CD4-positive, CD25-positive, alpha-beta regulatory T cell (primary cell): ENCODE results near the gene SLC27A3. TPM values are rescaled to one million over a fixed set of nuclear protein-coding genes. Genes with fewer than 3 reads are reported as not detected.

Experiments
- ATAC-seq, 2 donors: fragments of 150-1000 bp; cut with Tn5 transposase; one replicate each; pipeline ENCODE4 v1.10.0; 2021; ENCODE audit warnings: low read depth in 2 of 2, moderate number of reproducible peaks in 2 of 2, moderate library complexity in 1 of 2
- DNase-seq, 3 donors: peaks; one replicate each; pipeline versions ENCODE4 v3.0.0 to v3.0.0-alpha.2; 2012 to 2022; ENCODE audit warnings: mixed read lengths in 1 of 3
- H3K27ac ChIP-seq: one replicate; pipeline ENCODE4 v1.7.0; 2013; ENCODE audit warnings: mild to moderate bottlenecking, low read length; ENCODE audit not compliant: insufficient read depth, poor library complexity, severe bottlenecking
- H3K27me3 ChIP-seq: one replicate; pipeline ENCODE4 v1.7.0; 2013; ENCODE audit warnings: low read length; ENCODE audit not compliant: control insufficient read depth, insufficient read depth
- H3K36me3 ChIP-seq: one replicate; pipeline ENCODE4 v1.7.0; 2013; ENCODE audit warnings: mild to moderate bottlenecking, low read length, moderate library complexity; ENCODE audit not compliant: control insufficient read depth, insufficient read depth
- H3K4me1 ChIP-seq: 2 replicates; pipeline ENCODE4 v1.7.0; 2013; ENCODE audit warnings: mild to moderate bottlenecking, low read length; ENCODE audit not compliant: insufficient read depth, control insufficient read depth, poor library complexity, severe bottlenecking
- H3K4me3 ChIP-seq: one replicate; pipeline ENCODE4 v1.7.0; 2013; ENCODE audit warnings: low read depth, mild to moderate bottlenecking, low read length, moderate library complexity
- H3K9me3 ChIP-seq, 2 experiments: 1 replicate in 1 of 2; 2 replicates in 1 of 2; pipeline ENCODE4 v1.7.0; 2013; ENCODE audit warnings: low read length in 2 of 2, mild to moderate bottlenecking in 1 of 2, moderate library complexity in 1 of 2; ENCODE audit not compliant: control insufficient read depth in 2 of 2
- H3K27ac Mint-ChIP-seq, 3 donors: one replicate each; pipeline ENCODE4 v1.8.0; 2020 to 2022; ENCODE audit warnings: mild to moderate bottlenecking in 3 of 3, mixed read lengths in 3 of 3, moderate library complexity in 2 of 3
- H3K27me3 Mint-ChIP-seq: one replicate; pipeline ENCODE4 v1.8.0; 2022; ENCODE audit warnings: mild to moderate bottlenecking, mixed read lengths
- H3K36me3 Mint-ChIP-seq: one replicate; pipeline ENCODE4 v1.8.0; 2020; ENCODE audit warnings: mixed read lengths
- H3K4me1 Mint-ChIP-seq, 4 donors: one replicate each; pipeline ENCODE4 v1.8.0; 2020 to 2022; ENCODE audit warnings: mixed read lengths in 4 of 4, mild to moderate bottlenecking in 1 of 4
- H3K4me3 Mint-ChIP-seq, 4 donors: one replicate each; pipeline ENCODE4 v1.8.0; 2020 to 2022; ENCODE audit warnings: mild to moderate bottlenecking in 4 of 4, mixed read lengths in 4 of 4, moderate library complexity in 3 of 4
- H3K9me3 Mint-ChIP-seq, 7 donors: one replicate each; pipeline ENCODE4 v1.8.0; 2020 to 2022; ENCODE audit warnings: mixed read lengths in 7 of 7, mild to moderate bottlenecking in 3 of 7, moderate library complexity in 2 of 7
- polyA plus RNA-seq, 4 donors: library from polyadenylated mRNA; unstranded; fragments of 300-500 nt; fragmentation: Illumina TruSeq; gene quantifications; one replicate each; pipeline ENCODE4 v1.2.3, GENCODE V29; 2021
- total RNA-seq: library from RNA; stranded (reverse); gene quantifications from one replicate; pipeline ENCODE4 v1.2.3, GENCODE V29; 2022

The SLC27A3 gene
- total and polyA plus RNA-seq, 5 donors from 2014 or later = 5.4 to 8.3 (median 6.2) TPM

- no peaks in the 10 kb centered on the region for H3K36me3 ChIP-seq
- Mint-ChIP-seq H3K9me3 (peaks cover 0 to 1% (median 0%) of the 10 kb centered on the region in 7 donors), H3K4me3 (no peak overlapping the region), H3K27ac (peak overlapping the region in 2 of 3 donors; percentile 25 to 44), H3K36me3 (peaks cover 7% of the 10 kb centered on the region), H3K4me1 (peaks cover 0 to 14% (median 5%) of the 10 kb centered on the region in 4 donors), H3K27me3 (no peaks in the 10 kb centered on the region)
- DNase-seq (no peak), ATAC-seq (no peak)
- H3K9me3 ChIP-seq = no peaks in the 10 kb centered on the region
- no peaks in the 10 kb centered on the region for H3K4me1 ChIP-seq
- H3K4me3 ChIP-seq = no peak overlapping the region
- no peaks in the 10 kb centered on the region for H3K27me3 ChIP-seq
- H3K27ac ChIP-seq = no peak overlapping the region
These were observed 24.6 kb downstream of the SLC27A3 start for GRCh38 chr1:153799566-153800465.

DNA sequence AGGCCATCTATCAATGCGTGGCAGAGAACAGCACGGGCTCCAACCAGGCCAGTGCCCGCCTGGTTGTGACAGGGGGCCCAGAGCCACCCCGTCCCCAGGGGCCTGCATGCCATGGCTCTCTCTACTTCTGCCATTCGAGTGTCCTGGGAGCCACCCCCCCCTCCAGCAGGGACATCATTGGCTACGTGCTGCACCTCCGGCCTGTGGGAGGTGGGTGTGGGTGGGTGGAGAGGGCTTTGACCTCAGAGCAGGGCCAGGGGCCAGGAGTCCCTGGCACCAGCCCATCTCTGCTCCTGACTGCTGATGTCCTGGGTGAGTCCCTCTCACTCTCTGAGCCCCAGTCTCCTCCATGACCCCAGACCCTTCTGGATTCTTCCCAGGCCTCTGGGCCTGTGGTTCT, 25.3 kb downstream of the SLC27A3 start:
- Mint-ChIP-seq H3K4me3 (no peak overlapping the region), H3K27ac (peak overlapping the region in 2 of 3 donors; percentile 71 to 83), H3K9me3 (peaks cover 0 to 1% (median 0%) of the 10 kb centered on the region in 7 donors), H3K27me3 (no peaks in the 10 kb centered on the region), H3K36me3 (peaks cover 7% of the 10 kb centered on the region), H3K4me1 (peaks cover 2 to 19% (median 8%) of the 10 kb centered on the region in 4 donors)
- DNase-seq (no peak), ATAC-seq (no peak)
- H3K36me3 ChIP-seq = no peaks in the 10 kb centered on the region
- no peak overlapping the region for H3K4me3 ChIP-seq
- H3K4me1 ChIP-seq = no peaks in the 10 kb centered on the region
- H3K27ac ChIP-seq = no peak overlapping the region
- no peaks in the 10 kb centered on the region for H3K27me3 ChIP-seq
- H3K9me3 ChIP-seq = no peaks in the 10 kb centered on the region

DNA sequence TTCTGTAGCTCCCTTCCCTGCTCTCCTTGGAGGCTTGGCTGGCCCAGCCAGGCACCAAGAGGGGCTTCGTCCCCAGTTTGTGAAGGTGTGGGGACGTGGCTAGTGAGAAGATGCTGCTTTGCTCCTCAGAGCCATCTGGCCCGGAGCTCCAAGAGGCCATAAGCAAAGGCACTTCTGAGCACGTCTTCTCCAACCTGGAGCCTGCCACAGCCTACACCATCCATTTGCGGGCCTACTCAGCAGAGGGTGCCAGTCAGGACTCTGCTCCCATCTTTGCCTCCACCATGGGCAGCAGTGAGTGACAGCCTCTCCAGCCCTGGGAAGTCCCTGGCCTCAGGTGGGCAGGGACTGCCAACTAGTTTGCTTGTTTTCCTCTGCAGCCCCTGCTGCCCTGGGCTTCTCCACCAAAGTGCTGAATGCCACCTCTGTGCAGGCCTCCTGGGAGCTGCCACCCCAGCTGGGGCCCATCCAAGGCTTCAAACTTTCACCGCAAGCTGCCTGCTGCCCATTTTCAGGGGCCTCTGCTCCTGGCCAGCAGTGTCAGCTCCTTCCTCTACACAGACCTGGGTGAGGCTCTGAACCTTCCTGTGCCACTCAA, 25.9 kb downstream of the SLC27A3 start:
- H3K4me1 ChIP-seq = no peaks in the 10 kb centered on the region
- peaks cover 4 to 23% (median 10%) of the 10 kb centered on the region in 4 donors for H3K4me1 Mint-ChIP-seq

DNA sequence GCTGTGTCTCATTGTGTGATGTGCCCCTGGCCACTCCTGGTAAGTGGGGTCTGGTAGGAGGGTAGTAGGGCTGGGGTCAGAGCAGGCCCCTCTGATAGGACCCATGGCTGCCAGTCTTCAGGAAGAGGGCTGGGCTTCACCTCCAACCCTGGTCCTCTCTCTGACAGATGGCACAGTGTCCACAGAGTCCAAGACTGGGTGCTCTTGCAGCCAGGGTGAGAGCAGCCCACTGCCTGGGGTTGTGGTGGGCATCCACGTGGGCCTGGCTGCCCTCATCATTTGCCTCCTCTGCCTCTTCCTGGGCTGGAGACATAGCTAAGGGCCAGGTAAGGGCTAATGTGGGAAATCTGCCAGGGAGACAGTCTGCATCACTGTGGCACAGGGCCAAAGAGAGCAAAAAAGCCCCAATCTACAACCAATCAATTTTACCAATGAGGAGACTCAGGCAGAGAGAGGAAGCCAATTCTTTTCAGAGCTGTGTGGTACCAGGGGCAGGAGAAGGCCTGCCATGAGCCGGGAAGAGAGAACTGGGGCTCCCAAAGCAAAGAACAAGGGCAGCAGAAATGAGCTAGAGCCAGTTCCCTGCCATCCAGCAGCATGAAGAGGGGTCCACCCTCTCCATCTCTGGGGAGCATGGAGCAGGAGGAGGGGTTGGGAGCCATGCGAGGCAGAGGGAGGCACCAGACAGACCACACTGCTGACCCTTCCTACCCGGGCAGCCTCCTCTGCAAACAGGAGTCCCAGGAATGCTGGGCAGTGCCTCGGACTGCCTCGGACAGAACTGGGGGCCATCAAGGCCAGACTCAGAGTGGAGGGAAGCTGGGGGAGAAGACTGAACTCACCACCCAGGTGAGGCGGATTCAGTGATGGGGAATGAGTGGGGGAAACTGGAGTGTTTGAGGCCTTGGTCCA, 26.8 kb downstream of the SLC27A3 start:
- Histone ChIP-seq H3K4me3 (no peak overlapping the region), H3K27me3 (no peaks in the 10 kb centered on the region), H3K9me3 (no peaks in the 10 kb centered on the region), H3K27ac (no peak overlapping the region), H3K36me3 (peaks cover 3% of the 10 kb centered on the region), H3K4me1 (no peaks in the 10 kb centered on the region)
- ATAC-seq = no peak
- Mint-ChIP-seq H3K27me3 (no peaks in the 10 kb centered on the region), H3K4me3 (no peak overlapping the region), H3K4me1 (peaks cover 3 to 25% (median 9%) of the 10 kb centered on the region in 4 donors), H3K27ac (peak overlapping the region; percentile 43 to 73 (median 71)), H3K36me3 (peaks cover 11% of the 10 kb centered on the region), H3K9me3 (peaks cover 0 to 1% (median 0%) of the 10 kb centered on the region in 7 donors)
- DNase-seq = no peak

More for the DNA sequence above, 25.9 kb downstream of the SLC27A3 start:
- H3K9me3 Mint-ChIP-seq = peaks cover 0 to 1% (median 0%) of the 10 kb centered on the region in 7 donors
- no peaks in the 10 kb centered on the region for H3K36me3 ChIP-seq
- H3K4me3 ChIP-seq = no peak overlapping the region
- no peak overlapping the region for H3K27ac ChIP-seq
- DNase-seq (no peak), ATAC-seq (no peak)
- H3K4me3 Mint-ChIP-seq = no peak overlapping the region
- no peaks in the 10 kb centered on the region for H3K27me3 Mint-ChIP-seq
- H3K9me3 ChIP-seq = no peaks in the 10 kb centered on the region
- H3K27me3 ChIP-seq = no peaks in the 10 kb centered on the region
- peak overlapping the region in 2 of 3 donors; percentile 71 to 83 for H3K27ac Mint-ChIP-seq
- H3K36me3 Mint-ChIP-seq = peaks cover 7% of the 10 kb centered on the region

GRCh38 chr1:153803470-153804056, 28.4 kb downstream of the SLC27A3 start:
- Mint-ChIP-seq H3K27ac (peak overlapping the region in 1 of 3 donors; percentile 55), H3K9me3 (peaks cover 0 to 1% (median 0%) of the 10 kb centered on the region in 7 donors), H3K4me1 (peaks cover 0 to 23% (median 8%) of the 10 kb centered on the region in 4 donors), H3K4me3 (no peak overlapping the region), H3K27me3 (no peaks in the 10 kb centered on the region), H3K36me3 (peaks cover 17% of the 10 kb centered on the region)
- Histone ChIP-seq H3K4me1 (no peaks in the 10 kb centered on the region), H3K9me3 (no peaks in the 10 kb centered on the region), H3K27ac (no peak overlapping the region), H3K4me3 (no peak overlapping the region), H3K27me3 (no peaks in the 10 kb centered on the region), H3K36me3 (peaks cover 14% of the 10 kb centered on the region)
- no peak for ATAC-seq
- DNase-seq = no peak

DNA sequence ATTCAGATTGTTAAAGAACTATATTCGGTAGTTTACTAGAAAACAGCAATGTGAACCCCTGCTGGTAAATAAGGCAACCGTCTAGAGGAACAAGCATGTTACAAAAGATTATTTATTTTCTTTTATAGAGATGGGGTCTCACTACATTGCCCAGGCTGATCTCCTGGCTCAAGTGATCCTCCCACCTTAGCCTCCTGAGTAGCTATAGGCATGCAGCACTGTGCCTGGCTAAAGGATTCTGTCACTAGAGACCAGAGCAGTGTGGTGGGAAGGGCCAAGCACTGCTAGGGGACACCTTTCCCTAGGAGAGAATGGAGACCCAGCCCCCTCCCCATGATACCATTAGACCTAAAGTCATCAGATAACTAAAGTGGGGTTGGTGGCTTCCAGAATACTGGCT, 28.9 kb downstream of the SLC27A3 start:
- Histone ChIP-seq H3K9me3 (no peaks in the 10 kb centered on the region), H3K4me1 (no peaks in the 10 kb centered on the region), H3K4me3 (no peak overlapping the region), H3K36me3 (peaks cover 18% of the 10 kb centered on the region), H3K27me3 (no peaks in the 10 kb centered on the region), H3K27ac (no peak overlapping the region)
- H3K4me3 Mint-ChIP-seq = no peak overlapping the region
- no peak for DNase-seq
- H3K4me1 Mint-ChIP-seq = peaks cover 0 to 23% (median 8%) of the 10 kb centered on the region in 4 donors
- peaks cover 20% of the 10 kb centered on the region for H3K36me3 Mint-ChIP-seq
- peaks cover 0 to 1% (median 0%) of the 10 kb centered on the region in 7 donors for H3K9me3 Mint-ChIP-seq
- no peak for ATAC-seq
- peak overlapping the region in 2 of 3 donors; percentile 42 to 55 for H3K27ac Mint-ChIP-seq
- H3K27me3 Mint-ChIP-seq = no peaks in the 10 kb centered on the region
